Liver (tissue), 3 donors: ENCODE data around the gene KCNC4.

ENCODE experiments used
- ATF3 ChIP-seq: IDR thresholded peaks from 2 replicates; pipeline ENCODE4 v1.6.1; 2016; ENCODE audit warnings: antibody characterized with exemption
- JUND ChIP-seq, 2 donors: IDR thresholded peaks; 2 replicates each; pipeline ENCODE4 v1.6.1; 2016; ENCODE audit warnings: antibody characterized with exemption in 2 of 2
- RAD21 ChIP-seq, 2 donors: IDR thresholded peaks; 2 replicates each; pipeline ENCODE4 v1.6.1; 2016; ENCODE audit warnings: antibody characterized with exemption in 2 of 2, mild to moderate bottlenecking in 2 of 2
- SP1 ChIP-seq: IDR thresholded peaks from 2 replicates; pipeline ENCODE4 v1.6.1; 2018; ENCODE audit warnings: antibody characterized with exemption, mild to moderate bottlenecking
- TAF1 ChIP-seq: conservative IDR thresholded peaks from 2 replicates; pipeline ENCODE4 v1.6.1; 2016; ENCODE audit warnings: antibody characterized with exemption, mild to moderate bottlenecking
- YY1 ChIP-seq: IDR thresholded peaks from 2 replicates; pipeline ENCODE4 v1.6.1; 2016; ENCODE audit warnings: antibody characterized with exemption, mild to moderate bottlenecking
- ZBTB33 ChIP-seq: IDR thresholded peaks from 2 replicates; pipeline ENCODE4 v1.6.1; 2016; ENCODE audit warnings: antibody characterized with exemption
- TF ChIP-seq, protein P1 (sequence below): fragments of 150-350 bp; IDR thresholded peaks from 2 replicates; pipeline ENCODE4 v1.5.1; 2017; ENCODE audit warnings: improper control_type of control experiment, low read depth, low read length; ENCODE audit not compliant: missing input control
- TF ChIP-seq, protein P2 (sequence below): IDR thresholded peaks from 2 replicates; pipeline ENCODE4 v1.6.1; 2016; ENCODE audit warnings: antibody characterized with exemption, mild to moderate bottlenecking
- donor health status: healthy.
- donor health status: healthy.

DNA sequence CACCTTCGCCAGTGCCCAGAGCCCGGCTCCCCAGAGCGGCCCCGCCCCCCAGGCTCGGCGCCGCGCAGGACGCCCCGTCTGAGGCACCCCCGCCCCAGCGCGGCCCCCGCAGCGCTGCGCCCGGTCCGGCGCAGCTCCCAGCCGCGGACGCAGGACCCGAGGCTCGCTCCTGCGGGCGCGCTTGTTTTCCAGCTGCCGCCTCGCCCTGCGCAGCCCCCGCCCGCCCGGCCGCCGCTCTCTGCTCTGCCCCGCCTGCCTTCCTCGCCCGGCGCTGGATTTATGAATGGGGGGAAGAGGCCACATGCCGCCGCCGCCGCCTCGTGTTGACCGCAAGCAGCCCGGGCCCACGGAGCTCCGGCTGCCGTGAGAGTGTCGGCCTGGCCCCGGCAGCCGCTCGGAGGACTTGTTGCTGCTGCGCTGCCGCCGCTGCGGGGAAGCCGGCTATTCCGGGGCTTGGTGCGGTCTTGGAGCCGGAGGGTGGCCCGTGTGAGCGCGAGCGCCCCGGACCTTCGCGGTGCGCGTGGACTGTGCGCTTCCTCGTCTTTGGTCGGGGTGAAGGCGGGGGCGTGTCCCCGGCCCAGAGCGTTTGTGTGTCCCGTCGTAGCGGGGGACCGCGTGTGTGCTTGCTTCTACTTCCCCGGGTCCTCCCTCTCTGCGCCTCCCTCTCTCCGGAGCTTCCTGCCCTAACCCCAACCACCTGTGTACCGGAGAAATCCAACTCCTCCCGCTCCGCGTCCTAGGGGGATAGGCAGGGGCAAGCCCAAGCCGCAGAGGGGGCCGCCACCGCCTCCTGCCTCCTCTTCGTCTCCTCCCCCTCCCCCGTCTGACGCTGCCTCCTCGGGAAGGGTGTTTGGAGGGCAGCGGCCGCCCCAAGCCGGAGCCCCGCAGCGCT is 736 bp downstream of the KCNC4 start:
- TF ChIP-seq ATF3: no peak
- TF ChIP-seq, protein P1, sequence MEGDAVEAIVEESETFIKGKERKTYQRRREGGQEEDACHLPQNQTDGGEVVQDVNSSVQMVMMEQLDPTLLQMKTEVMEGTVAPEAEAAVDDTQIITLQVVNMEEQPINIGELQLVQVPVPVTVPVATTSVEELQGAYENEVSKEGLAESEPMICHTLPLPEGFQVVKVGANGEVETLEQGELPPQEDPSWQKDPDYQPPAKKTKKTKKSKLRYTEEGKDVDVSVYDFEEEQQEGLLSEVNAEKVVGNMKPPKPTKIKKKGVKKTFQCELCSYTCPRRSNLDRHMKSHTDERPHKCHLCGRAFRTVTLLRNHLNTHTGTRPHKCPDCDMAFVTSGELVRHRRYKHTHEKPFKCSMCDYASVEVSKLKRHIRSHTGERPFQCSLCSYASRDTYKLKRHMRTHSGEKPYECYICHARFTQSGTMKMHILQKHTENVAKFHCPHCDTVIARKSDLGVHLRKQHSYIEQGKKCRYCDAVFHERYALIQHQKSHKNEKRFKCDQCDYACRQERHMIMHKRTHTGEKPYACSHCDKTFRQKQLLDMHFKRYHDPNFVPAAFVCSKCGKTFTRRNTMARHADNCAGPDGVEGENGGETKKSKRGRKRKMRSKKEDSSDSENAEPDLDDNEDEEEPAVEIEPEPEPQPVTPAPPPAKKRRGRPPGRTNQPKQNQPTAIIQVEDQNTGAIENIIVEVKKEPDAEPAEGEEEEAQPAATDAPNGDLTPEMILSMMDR: no peak
- no peak for TF ChIP-seq ZBTB33
- TF ChIP-seq TAF1: no peak
- TF ChIP-seq YY1: no peak
- TF ChIP-seq, protein P2, sequence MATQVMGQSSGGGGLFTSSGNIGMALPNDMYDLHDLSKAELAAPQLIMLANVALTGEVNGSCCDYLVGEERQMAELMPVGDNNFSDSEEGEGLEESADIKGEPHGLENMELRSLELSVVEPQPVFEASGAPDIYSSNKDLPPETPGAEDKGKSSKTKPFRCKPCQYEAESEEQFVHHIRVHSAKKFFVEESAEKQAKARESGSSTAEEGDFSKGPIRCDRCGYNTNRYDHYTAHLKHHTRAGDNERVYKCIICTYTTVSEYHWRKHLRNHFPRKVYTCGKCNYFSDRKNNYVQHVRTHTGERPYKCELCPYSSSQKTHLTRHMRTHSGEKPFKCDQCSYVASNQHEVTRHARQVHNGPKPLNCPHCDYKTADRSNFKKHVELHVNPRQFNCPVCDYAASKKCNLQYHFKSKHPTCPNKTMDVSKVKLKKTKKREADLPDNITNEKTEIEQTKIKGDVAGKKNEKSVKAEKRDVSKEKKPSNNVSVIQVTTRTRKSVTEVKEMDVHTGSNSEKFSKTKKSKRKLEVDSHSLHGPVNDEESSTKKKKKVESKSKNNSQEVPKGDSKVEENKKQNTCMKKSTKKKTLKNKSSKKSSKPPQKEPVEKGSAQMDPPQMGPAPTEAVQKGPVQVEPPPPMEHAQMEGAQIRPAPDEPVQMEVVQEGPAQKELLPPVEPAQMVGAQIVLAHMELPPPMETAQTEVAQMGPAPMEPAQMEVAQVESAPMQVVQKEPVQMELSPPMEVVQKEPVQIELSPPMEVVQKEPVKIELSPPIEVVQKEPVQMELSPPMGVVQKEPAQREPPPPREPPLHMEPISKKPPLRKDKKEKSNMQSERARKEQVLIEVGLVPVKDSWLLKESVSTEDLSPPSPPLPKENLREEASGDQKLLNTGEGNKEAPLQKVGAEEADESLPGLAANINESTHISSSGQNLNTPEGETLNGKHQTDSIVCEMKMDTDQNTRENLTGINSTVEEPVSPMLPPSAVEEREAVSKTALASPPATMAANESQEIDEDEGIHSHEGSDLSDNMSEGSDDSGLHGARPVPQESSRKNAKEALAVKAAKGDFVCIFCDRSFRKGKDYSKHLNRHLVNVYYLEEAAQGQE: no peak
- no peak for TF ChIP-seq SP1
- no peak for TF ChIP-seq JUND (IDR thresholded peaks at IDR 0.05)
- TF ChIP-seq RAD21 (IDR thresholded peaks at IDR 0.05): no peak
